A549 (cell line): ENCODE data around the gene ANXA6. TPM values are rescaled to one million over a fixed set of nuclear protein-coding genes. Genes with fewer than 3 reads are reported as not detected.

Experiments used
- ATAC-seq, 2 experiments: fragments of 200-7000 bp in 1 of 2; fragments of >200 bp in 1 of 2; cut with Nextera tagmentation in 1 of 2; cut with Tn5 transposase in 1 of 2; 3 replicates each; pipeline versions ENCODE4 v1.8.0 to v1.9.1; 2018 to 2020; ENCODE audit warnings: mild to moderate bottlenecking in 1 of 2, moderate library complexity in 1 of 2
- CTCF ChIA-PET: fragments of 300-600 bp; sonication (Branson Sonifier 250); formaldehyde crosslinking; extraction: SDS; loops from one replicate; lab custom pipeline; 2021; ENCODE audit warnings: antibody characterized with exemption, inconsistent platforms; lab: Yijun Ruan, JAX
- POLR2A ChIA-PET: fragments of 350-600 bp; formaldehyde crosslinking; extraction: SDS; loops from one replicate; lab custom pipeline; 2021; ENCODE audit warnings: antibody characterized with exemption, inconsistent platforms; lab: Yijun Ruan, JAX
- DNase-seq, 2 experiments: peaks; one replicate each; pipeline versions ENCODE4 v3.0.0 to v3.0.0-alpha.2; 2011 to 2016; ENCODE audit warnings: low read depth in 1 of 2, low spot score in 1 of 2
- FAIRE-seq: peaks from 2 replicates; lab custom pipeline; 2011; peaks lifted over from hg19 to GRCh38; lab: Jason Lieb, UNC
- H3K27ac ChIP-seq, 2 experiments: fragments of >200 bp; sonication (Bioruptor Twin); formaldehyde crosslinking; 3 replicates each; pipeline ENCODE4 v1.5.1; 2016 to 2017
- H3K4me1 ChIP-seq: fragments of >200 bp; sonication (Bioruptor Twin); formaldehyde crosslinking; 3 replicates; pipeline ENCODE4 v1.6.1; 2016
- H3K4me2 ChIP-seq: fragments of >200 bp; sonication (Bioruptor Twin); formaldehyde crosslinking; 3 replicates; pipeline ENCODE4 v1.6.1; 2016
- H3K4me3 ChIP-seq: fragments of >200 bp; sonication (Bioruptor Twin); formaldehyde crosslinking; 3 replicates; pipeline ENCODE4 v1.5.1; 2016
- H3K9me3 ChIP-seq: fragments of >200 bp; sonication (Bioruptor Twin); formaldehyde crosslinking; 3 replicates; pipeline ENCODE4 v1.6.1; 2016
- BCL3 ChIP-seq: fragments of >200 bp; sonication (Bioruptor Twin); formaldehyde crosslinking; IDR thresholded peaks from 3 replicates; pipeline ENCODE4 v1.6.1; 2016
- CEBPB ChIP-seq, 2 experiments: fragments of >200 bp in 1 of 2; sonication (Bioruptor Twin) in 1 of 2; formaldehyde crosslinking in 1 of 2; IDR thresholded peaks; 2 replicates each; pipeline ENCODE4 v1.6.1; 2012 to 2016
- CHD2 ChIP-seq: fragments of 150-350 bp; IDR thresholded peaks from 2 replicates; pipeline ENCODE4 v1.6.1; 2014; ENCODE audit warnings: low read length; ENCODE audit not compliant: partially characterized antibody
- CTCF ChIP-seq: fragments of >200 bp; sonication (Bioruptor Twin); formaldehyde crosslinking; IDR thresholded peaks from 3 replicates; pipeline ENCODE4 v1.5.1; 2016
- HES2 ChIP-seq: fragments of >200 bp; sonication (Bioruptor Twin); formaldehyde crosslinking; IDR thresholded peaks from 2 replicates; pipeline ENCODE4 v1.6.1; 2016
- HMGXB4 ChIP-seq: fragments of 250-450 bp; sonication (Bioruptor Pico); IDR thresholded peaks from 2 replicates; pipeline ENCODE4 v1.5.0; 2021; ENCODE audit warnings: mild to moderate bottlenecking, moderate library complexity, borderline replicate concordance
- HOXB5 ChIP-seq: fragments of 250-450 bp; sonication (Bioruptor Pico); IDR thresholded peaks from 2 replicates; pipeline ENCODE4 v1.5.0; 2020; ENCODE audit warnings: mild to moderate bottlenecking, moderate library complexity
- JUNB ChIP-seq: fragments of >200 bp; sonication (Bioruptor Twin); formaldehyde crosslinking; IDR thresholded peaks from 2 replicates; pipeline ENCODE4 v1.6.1; 2016
- MAZ ChIP-seq: fragments of 150-350 bp; IDR thresholded peaks from 2 replicates; pipeline ENCODE4 v1.6.1; 2014; ENCODE audit warnings: antibody characterized with exemption, low read depth, low read length, borderline replicate concordance
- NFE2L2 ChIP-seq: fragments of 150-350 bp; conservative IDR thresholded peaks from 2 replicates; pipeline ENCODE4 v1.6.1; 2014; ENCODE audit warnings: low read length
- NPAS2 ChIP-seq: fragments of 250-450 bp; sonication (Bioruptor Pico); IDR thresholded peaks from 2 replicates; pipeline ENCODE4 v1.8.0; 2022; ENCODE audit warnings: mild to moderate bottlenecking, moderate library complexity, borderline replicate concordance
- NR3C1 ChIP-seq: fragments of >200 bp; sonication (Bioruptor Twin); formaldehyde crosslinking; IDR thresholded peaks from 3 replicates; pipeline ENCODE4 v1.6.1; 2017
- POLR2AphosphoS2 ChIP-seq: conservative IDR thresholded peaks from 2 replicates; pipeline ENCODE4 v1.6.1; 2012; ENCODE audit warnings: low read length, improper control_type of control experiment, inconsistent platforms
- RAD21 ChIP-seq, 2 experiments: fragments of >200 bp in 1 of 2; sonication (Bioruptor Twin) in 1 of 2; formaldehyde crosslinking in 1 of 2; IDR thresholded peaks in 1 of 2; conservative IDR thresholded peaks in 1 of 2; 2 replicates in 1 of 2; 3 replicates in 1 of 2; pipeline ENCODE4 v1.6.1; 2012 to 2018; ENCODE audit warnings: inconsistent platforms in 1 of 2
- RCOR1 ChIP-seq: fragments of 150-350 bp; IDR thresholded peaks from 2 replicates; pipeline ENCODE4 v1.6.1; 2014; ENCODE audit warnings: antibody characterized with exemption, low read length, low read depth
- SMC3 ChIP-seq: fragments of >200 bp; sonication (Bioruptor Twin); formaldehyde crosslinking; IDR thresholded peaks from 3 replicates; pipeline ENCODE4 v1.6.1; 2018; ENCODE audit warnings: inconsistent platforms
- SREBF2 ChIP-seq: fragments of 450-650 bp; IDR thresholded peaks from 2 replicates; pipeline ENCODE4 v1.6.1; 2014; ENCODE audit warnings: mild to moderate bottlenecking, moderate library complexity
- TFCP2L1 ChIP-seq: fragments of 250-450 bp; sonication (Bioruptor Pico); IDR thresholded peaks from 2 replicates; pipeline ENCODE4 v1.5.0; 2021; ENCODE audit warnings: mild to moderate bottlenecking
- ZFP36 ChIP-seq: fragments of 450-650 bp; IDR thresholded peaks from 2 replicates; pipeline ENCODE4 v1.6.1; 2014; ENCODE audit warnings: borderline replicate concordance; ENCODE audit not compliant: partially characterized antibody
- ZNF302 ChIP-seq: fragments of 250-450 bp; sonication (Bioruptor Pico); IDR thresholded peaks from 2 replicates; pipeline ENCODE4 v1.9.0; 2021; ENCODE audit warnings: inconsistent platforms, mild to moderate bottlenecking, moderate library complexity
- ZSCAN20 ChIP-seq: fragments of 250-450 bp; sonication (Bioruptor Pico); IDR thresholded peaks from 2 replicates; pipeline ENCODE4 v1.8.0; 2022; ENCODE audit warnings: mild to moderate bottlenecking, moderate library complexity
- WGBS: methylation state at CpG from one replicate; pipeline ENCODE4 v1.1.6; 2017; ENCODE audit errors: missing lambda C conversion rate; 5-methylcytosine and 5-hydroxymethylcytosine counted together
- polyA plus RNA-seq, 4 experiments: library from polyadenylated mRNA; depleted of rRNA in 3 of 4; stranded (reverse); fragments of >200 nt; fragmentation: RNase III in 1 of 4; extraction: RNeasy Plus Mini Kit Qiagen cat#74134 plus additional on column Dnase treatment in 1 of 4; gene quantifications; 2 replicates in 3 of 4; 3 replicates in 1 of 4; pipeline ENCODE4 v1.2.3, GENCODE V29; 2011 to 2017
- TF ChIP-seq, protein P1 (sequence below): fragments of 450-650 bp; IDR thresholded peaks from 2 replicates; pipeline ENCODE4 v1.6.1; 2014; ENCODE audit warnings: antibody characterized with exemption
- TF ChIP-seq, protein P2 (sequence below): IDR thresholded peaks from 2 replicates; pipeline ENCODE4 v1.6.1; 2012; ENCODE audit warnings: low read depth, borderline replicate concordance

ANXA6 gene
- polyA plus RNA-seq, 2 of the 4 experiments (the other 2 are of a cell fraction): 32.4 to 53.0 TPM

DNA sequence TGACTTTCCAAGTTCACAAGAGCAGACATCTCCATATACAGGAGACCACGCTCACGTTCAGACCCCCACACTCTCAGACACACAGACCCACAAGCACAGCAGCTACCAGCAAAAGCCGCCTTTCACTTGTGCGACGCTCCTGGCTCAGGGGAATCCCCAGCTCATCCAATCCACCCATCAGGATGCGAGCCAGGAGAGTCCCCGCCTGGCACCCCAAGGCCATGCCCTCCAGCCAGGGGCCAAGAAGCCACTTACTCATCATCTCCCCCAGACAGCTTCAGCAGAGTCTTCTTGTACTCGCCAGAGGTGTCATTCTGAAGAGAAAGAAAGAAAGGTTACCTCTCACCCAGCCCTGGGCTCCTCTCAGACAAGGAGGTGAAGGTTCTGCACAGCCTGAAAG lies 29.7 kb downstream of the ANXA6 start:
- TF ChIP-seq RCOR1 (no peak), POLR2AphosphoS2 (no peak), NR3C1 (no peak), SREBF2 (no peak), JUNB (no peak), HMGXB4 (CRISPR knock-in tag) (no peak), NFE2L2 (no peak), BCL3 (no peak), CHD2 (no peak), NPAS2 (CRISPR knock-in tag) (no peak), CEBPB (IDR thresholded peaks at IDR 0.05) (no peak), HOXB5 (no peak), ZSCAN20 (no peak), ZFP36 (no peak), TFCP2L1 (CRISPR knock-in tag) (no peak)
- TF ChIP-seq, protein P1, sequence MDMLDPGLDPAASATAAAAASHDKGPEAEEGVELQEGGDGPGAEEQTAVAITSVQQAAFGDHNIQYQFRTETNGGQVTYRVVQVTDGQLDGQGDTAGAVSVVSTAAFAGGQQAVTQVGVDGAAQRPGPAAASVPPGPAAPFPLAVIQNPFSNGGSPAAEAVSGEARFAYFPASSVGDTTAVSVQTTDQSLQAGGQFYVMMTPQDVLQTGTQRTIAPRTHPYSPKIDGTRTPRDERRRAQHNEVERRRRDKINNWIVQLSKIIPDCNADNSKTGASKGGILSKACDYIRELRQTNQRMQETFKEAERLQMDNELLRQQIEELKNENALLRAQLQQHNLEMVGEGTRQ: no peak
- TF ChIP-seq, protein P2, sequence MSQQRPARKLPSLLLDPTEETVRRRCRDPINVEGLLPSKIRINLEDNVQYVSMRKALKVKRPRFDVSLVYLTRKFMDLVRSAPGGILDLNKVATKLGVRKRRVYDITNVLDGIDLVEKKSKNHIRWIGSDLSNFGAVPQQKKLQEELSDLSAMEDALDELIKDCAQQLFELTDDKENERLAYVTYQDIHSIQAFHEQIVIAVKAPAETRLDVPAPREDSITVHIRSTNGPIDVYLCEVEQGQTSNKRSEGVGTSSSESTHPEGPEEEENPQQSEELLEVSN: no peak
- no peak for ATAC-seq
- H3K4me3 ChIP-seq: no peak overlapping the region
- H3K27ac ChIP-seq: no peak overlapping the region
- no peak overlapping the region for H3K4me2 ChIP-seq
- DNase-seq: no peak
- ChIA-PET CTCF (interaction anchor here (2.8 to 25.1 kb wide), 5 partner anchors 8 to 110 kb away, joined by 16 to 704 read pairs (median 102); no protein-coding TSS in a partner anchor), POLR2A (no interaction called here)
- H3K4me1 ChIP-seq: peaks cover 7% of the 10 kb centered on the region; the same call in 2 of the 3 replicates
- FAIRE-seq: no peak
- whole genome bisulfite sequencing: 69% methylated on average over 7 of the region's 8 CpGs
- H3K9me3 ChIP-seq: no peaks in the 10 kb centered on the region

DNA sequence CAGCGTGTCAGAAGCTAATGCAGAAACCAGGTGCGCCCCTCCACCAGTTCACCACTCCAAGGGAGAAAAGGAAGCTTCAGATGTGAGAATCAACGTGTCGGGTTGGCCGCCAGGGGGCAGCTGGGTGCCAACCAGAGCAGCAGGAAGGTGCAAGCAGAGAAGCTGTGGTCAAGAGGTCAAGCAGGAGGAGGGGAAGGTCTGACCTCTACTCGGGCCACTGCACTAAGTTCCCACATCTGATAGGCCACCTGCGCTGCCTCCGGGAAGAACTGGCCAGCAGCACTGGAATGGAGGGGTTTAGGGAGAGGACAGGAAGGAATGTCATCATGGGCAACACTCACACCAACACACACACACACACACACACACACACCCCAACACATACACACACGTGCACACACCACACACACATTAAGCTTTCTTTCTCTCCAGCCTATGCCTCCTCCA lies 31.4 kb downstream of the ANXA6 start:
- CTCF ChIA-PET: interaction anchor here (0.6 to 25.1 kb wide), 40 partner anchors 9 to 699 kb away, joined by 3 to 704 read pairs (median 4); partner anchors contain the start of genes ANXA6 and SLC36A1
- FAIRE-seq: no peak
- WGBS: 26% methylated on average over 7 of the region's 9 CpGs
- POLR2A ChIA-PET: interaction anchor here (0.8 kb wide), 1 partner anchor 39 kb away, joined by 3 read pairs; no protein-coding TSS in a partner anchor
- Histone ChIP-seq H3K9me3 (no peaks in the 10 kb centered on the region), H3K27ac (no peak overlapping the region), H3K4me3 (no peak overlapping the region), H3K4me1 (peaks cover 7% of the 10 kb centered on the region; the same call in 2 of the 3 replicates), H3K4me2 (no peak overlapping the region)
- peak; percentile 72 to 74 for DNase-seq
- no peak for TF ChIP-seq TFCP2L1 (CRISPR knock-in tag)
- TF ChIP-seq ZNF302 (CRISPR knock-in tag): no peak
- no peak for TF ChIP-seq MAZ
- TF ChIP-seq RAD21 (conservative IDR thresholded peaks at IDR 0.05 in 1 of 2, IDR thresholded peaks at IDR 0.05 in 1 of 2): peak; percentile 74 to 78
- TF ChIP-seq CTCF: peak; percentile 85
- no peak for TF ChIP-seq ZFP36
- TF ChIP-seq SMC3: peak; percentile 93
- TF ChIP-seq HES2: no peak
- peak; percentile 84 to 93; a peak in 5 of 6 replicates for ATAC-seq
